Retinal pigment epithelial cell (primary cell): Measurements from ENCODE around the gene ZSWIM6.

Experiments used
- DNase-seq: peaks from one replicate; pipeline ENCODE4 v3.0.0-alpha.2; 2010; ENCODE audit warnings: low read depth
- H3K4me3 ChIP-seq: 2 replicates; pipeline ENCODE4 v1.5.1; 2011; ENCODE audit warnings: mild to moderate bottlenecking, low read length, control low read depth, moderate library complexity
- TF ChIP-seq, protein P1 (sequence below): conservative IDR thresholded peaks from 2 replicates; pipeline ENCODE4 v1.5.1; 2011; ENCODE audit warnings: low read depth, low read length, control low read depth, inconsistent platforms

ZSWIM6 gene

DNA sequence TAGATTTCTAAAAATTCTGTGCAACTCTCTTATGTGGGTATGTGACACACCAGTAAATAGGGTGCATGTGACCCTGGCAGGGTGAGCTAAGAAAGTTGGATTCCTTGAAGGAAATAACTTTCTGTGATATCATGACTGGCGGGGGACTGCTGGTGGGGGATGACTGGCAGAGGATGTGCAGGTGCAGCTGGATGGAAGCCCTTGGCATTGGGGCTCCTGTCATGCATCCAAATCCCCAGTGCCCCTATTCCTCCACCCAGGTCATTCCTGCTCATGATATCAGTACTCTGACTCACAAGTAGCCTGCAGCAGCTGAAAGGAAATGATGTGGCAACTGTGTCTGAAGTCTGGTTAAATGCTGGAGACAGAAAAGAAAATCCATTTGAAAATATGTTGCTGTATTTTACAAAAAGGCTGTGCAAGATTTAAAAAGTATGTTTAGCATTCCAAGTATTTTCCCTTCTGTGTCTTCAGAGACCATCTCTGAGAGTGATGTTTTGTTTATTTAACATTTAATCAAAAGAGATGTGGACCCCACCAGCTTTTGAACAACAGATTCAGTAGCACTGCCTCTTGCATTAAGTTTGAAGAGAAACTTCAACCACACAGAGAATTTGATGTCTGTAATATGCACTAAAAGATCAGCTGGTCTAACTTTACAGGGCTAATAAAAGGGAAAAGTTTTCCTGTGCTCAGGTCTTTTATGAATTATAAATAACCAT is 17.9 kb upstream of the ZSWIM6 start:
- H3K4me3 ChIP-seq: no peak overlapping the region
- TF ChIP-seq, protein P1, sequence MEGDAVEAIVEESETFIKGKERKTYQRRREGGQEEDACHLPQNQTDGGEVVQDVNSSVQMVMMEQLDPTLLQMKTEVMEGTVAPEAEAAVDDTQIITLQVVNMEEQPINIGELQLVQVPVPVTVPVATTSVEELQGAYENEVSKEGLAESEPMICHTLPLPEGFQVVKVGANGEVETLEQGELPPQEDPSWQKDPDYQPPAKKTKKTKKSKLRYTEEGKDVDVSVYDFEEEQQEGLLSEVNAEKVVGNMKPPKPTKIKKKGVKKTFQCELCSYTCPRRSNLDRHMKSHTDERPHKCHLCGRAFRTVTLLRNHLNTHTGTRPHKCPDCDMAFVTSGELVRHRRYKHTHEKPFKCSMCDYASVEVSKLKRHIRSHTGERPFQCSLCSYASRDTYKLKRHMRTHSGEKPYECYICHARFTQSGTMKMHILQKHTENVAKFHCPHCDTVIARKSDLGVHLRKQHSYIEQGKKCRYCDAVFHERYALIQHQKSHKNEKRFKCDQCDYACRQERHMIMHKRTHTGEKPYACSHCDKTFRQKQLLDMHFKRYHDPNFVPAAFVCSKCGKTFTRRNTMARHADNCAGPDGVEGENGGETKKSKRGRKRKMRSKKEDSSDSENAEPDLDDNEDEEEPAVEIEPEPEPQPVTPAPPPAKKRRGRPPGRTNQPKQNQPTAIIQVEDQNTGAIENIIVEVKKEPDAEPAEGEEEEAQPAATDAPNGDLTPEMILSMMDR: no peak
- DNase-seq: peak; percentile 87

DNA sequence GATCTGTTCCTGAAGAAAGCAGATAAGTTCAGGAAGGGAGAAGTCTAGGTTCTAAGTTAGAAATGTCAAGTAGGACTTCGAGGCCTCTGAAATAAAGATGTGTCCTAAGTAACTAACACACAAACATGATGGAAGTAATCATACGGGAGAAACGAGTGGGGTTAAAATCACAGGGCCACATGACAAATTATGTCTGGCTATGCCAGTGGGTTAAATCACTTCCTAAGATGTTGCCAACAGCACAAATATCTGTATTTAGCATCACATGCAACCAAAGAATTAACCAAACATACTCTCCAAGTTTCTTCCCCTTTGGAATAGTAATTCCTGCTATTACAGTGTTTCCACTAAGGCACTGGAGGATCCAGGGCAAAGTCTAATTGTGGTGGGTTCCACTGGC is 13.7 kb upstream of the ZSWIM6 start:
- no peak overlapping the region for H3K4me3 ChIP-seq
- TF ChIP-seq, protein P1: no peak
- DNase-seq: no peak

DNA sequence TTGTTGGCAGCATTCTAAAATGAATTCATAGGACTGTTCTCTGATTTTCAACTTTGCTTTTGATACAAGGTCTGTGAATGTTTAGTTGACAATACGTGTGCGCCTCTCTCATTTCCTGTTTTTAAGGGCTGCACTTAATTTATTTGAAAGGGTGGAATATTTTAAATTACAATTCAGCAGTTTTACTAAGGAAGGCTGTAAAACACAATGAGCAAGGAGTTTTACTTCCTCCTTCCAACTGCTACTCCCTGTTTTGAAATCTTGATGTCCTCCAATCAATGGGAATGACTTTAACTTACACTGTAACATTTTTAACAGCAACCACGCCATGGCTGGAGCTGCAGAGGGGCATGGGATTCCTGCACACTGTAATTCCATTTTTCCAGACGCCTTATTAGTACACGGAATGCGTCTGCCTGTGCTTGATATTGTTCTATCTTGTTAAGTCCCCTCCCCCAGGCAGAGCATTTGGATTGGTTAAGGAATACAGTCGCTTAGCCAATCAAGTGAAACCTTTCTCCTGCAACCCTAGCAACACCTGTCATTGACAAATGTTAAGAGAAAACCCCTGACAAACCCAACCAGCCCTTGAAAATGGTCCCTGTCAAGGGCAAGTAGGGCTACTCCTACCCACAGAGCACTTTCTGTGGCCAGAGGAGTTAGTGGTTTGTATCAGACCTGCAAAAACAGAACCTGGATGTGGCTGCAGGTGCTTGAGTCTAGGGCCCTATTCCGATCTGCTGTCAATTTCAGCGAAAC is 12.5 kb upstream of the ZSWIM6 start:
- TF ChIP-seq, protein P1: no peak
- no peak for DNase-seq
- H3K4me3 ChIP-seq: no peak overlapping the region

DNA sequence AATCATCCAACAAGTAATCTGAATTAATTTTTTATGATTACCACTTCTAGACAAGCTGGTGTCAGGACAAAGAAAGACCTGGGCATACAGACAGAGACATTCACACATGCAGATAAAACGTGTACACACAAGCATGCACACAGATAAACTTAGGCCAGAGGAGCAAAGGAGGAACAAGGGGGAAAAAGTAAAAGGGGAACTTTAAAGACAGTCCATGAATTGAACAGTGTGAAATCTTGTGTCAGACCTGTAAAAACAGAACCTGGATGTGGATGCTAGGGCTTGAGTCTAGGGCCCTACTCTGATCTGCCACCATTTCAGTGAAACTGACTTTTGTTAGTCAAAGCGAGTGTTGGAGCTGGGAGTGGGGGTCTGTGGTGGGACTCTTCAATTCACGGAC is 11.2 kb upstream of the ZSWIM6 start:
- DNase-seq: no peak
- no peak overlapping the region for H3K4me3 ChIP-seq
- TF ChIP-seq, protein P1: no peak

DNA sequence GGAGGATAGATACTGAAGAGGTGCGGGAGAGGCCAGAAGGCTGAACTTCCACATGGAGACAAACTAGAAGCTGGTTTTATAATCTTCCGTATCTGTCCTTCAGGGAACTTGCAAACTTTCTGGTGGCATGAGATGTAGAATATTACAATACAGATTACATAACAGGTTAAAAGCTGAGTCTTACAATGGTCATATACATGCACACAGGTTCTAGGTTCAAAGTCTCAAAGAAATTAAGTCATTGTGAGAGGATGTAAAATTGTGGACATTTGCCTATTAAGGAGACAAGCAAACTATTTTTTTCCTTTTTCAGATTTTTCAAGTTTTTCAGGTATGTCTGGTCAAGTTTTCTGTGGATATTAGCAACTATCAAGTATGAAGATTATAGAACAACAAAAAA is 10.4 kb upstream of the ZSWIM6 start:
- H3K4me3 ChIP-seq: no peak overlapping the region
- TF ChIP-seq, protein P1: no peak
- DNase-seq: no peak

DNA sequence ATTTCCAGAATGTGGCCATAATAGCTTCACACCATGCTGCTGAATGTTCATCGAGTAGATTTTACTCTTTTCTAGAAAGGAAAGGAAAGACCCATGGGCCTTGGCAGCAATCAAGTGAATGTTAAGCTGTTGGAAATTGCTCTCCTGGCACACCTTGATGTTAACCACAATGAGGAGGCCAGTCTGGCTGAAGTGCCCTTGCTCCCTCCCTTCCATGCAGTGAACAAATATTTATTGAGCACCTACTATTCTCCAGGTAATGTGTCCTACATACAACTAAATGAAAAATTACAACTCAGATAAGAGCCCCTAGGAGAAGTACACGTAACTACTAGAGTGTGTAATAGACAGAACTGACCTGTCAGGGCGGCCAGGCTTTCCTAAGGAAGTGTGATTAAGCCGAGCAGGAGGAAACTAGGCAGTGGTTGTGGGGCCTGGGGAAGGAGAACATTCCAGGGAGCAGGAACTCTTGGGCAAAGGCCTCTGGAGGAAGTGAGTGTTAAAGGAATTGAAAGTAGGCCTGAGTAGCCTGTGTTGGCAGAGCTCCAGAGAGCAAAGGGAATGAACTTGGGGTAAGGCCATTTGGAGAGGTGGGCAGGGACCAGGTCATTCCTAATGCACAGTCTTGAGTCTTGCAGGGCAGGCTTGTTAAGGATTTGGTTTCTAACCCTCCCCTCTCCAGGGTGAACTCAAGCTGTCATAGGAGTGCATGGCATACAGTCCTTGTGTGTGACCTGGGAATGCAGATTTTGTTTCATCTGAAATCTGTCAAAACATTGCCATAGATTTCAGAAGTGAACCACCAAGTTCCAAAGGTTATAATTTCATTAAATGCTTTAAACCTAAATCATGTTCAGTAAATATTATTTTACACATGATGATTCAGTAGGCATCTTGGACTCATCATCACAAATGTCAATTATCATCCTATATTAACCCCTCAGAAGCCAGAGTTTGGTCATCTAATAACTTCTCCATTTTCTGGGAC is 9.0 kb upstream of the ZSWIM6 start:
- TF ChIP-seq, protein P1: no peak
- H3K4me3 ChIP-seq: no peak overlapping the region
- DNase-seq: no peak
